T-helper 22 cell (primary cell): Measurements from ENCODE around the gene SUN5.

Experiments used
- DNase-seq: peaks from one replicate; pipeline ENCODE4 v3.0.0-alpha.2; 2020; ENCODE audit warnings: low read depth

Gene SUN5

GRCh38 chr20:33026779-33027759 lies 22.8 kb upstream of the SUN5 start:
- DNase-seq, result no peak

- DNase-seq, result no peak
These were observed 22.0 kb upstream of the SUN5 start for GRCh38 chr20:33026072-33026778.

- no peak for DNase-seq
These were observed 21.2 kb upstream of the SUN5 start for GRCh38 chr20:33025318-33025876.

- no peak for DNase-seq
These were observed 20.5 kb upstream of the SUN5 start for GRCh38 chr20:33024609-33025317.

GRCh38 chr20:33024243-33024560 lies 20.0 kb upstream of the SUN5 start:
- DNase-seq, result no peak

GRCh38 chr20:33023439-33024242 lies 19.4 kb upstream of the SUN5 start:
- DNase-seq, result no peak

- no peak for DNase-seq
These were observed 18.6 kb upstream of the SUN5 start for GRCh38 chr20:33022694-33023438.

- DNase-seq, result no peak
These were observed 18.1 kb upstream of the SUN5 start for GRCh38 chr20:33022289-33022688.

GRCh38 chr20:33021879-33022278 lies 17.6 kb upstream of the SUN5 start:
- no peak for DNase-seq

GRCh38 chr20:33020278-33021161 lies 16.3 kb upstream of the SUN5 start:
- no peak for DNase-seq

- DNase-seq, result no peak
These were observed 15.4 kb upstream of the SUN5 start for GRCh38 chr20:33019465-33020277.

GRCh38 chr20:33018169-33018931 lies 14.1 kb upstream of the SUN5 start:
- DNase-seq, result no peak

GRCh38 chr20:33017542-33017941 lies 13.3 kb upstream of the SUN5 start:
- no peak for DNase-seq

- no peak for DNase-seq
These were observed 12.4 kb upstream of the SUN5 start for GRCh38 chr20:33016581-33017109.

GRCh38 chr20:33015700-33016580 lies 11.7 kb upstream of the SUN5 start:
- no peak for DNase-seq

- no peak for DNase-seq
These were observed 10.9 kb upstream of the SUN5 start for GRCh38 chr20:33015114-33015484.
